HG03565 (cell line): ENCODE results near the gene PROX2.

ENCODE experiments used
- ATAC-seq: cut with Tn5 transposase; IDR thresholded peaks from one replicate; pipeline ENCODE4 v1.9.1; 2021; ENCODE audit warnings: mild to moderate bottlenecking, moderate library complexity; ENCODE audit not compliant: unreplicated experiment

The PROX2 gene

GRCh38 chr14:74881431-74882102 is 5.6 kb upstream of the PROX2 start, which contains the start of gene DLST:
TSS of gene DLST (plus strand) at chr14:74881916. CDS start at chr14:74881954, 38 bp downstream.
- ATAC-seq: peak; percentile 79

DNA sequence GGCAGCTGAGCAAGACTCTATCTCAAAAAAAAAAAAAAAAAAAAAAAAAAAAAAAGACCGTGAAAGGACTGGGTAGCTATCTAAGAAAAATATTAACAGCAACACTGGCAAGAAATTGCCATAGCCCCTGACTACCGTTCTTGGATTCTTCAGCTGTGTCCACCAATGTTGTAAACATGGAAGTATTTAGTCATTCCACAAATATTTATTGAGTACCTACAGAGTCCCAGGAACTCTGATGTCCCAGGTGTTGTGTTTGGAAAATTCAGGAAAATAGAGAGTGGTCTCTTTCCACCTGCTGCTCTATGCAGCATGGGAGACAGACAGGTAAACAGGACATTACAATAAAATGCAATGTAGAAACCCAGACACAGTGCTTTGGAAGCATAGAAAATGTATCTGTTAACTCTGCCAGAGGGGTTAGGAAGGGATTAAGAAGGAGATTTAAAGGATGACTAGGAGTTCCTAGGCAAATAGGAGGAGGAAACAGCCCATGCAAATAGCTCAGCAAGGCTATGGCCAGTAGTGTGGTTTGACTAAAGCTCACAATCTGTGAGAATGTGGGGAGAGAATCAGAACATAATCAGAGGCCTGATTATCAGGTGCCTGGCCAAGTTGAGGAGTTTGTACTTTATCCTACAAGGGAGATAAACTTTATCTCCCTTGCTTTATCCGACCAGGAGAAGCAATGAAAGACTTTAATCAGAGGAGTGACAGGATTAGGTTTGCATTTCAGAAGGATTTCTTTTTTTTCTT is 3.7 kb upstream of the PROX2 start:
- no peak for ATAC-seq

- ATAC-seq: no peak
Observed at GRCh38 chr14:74875204-74875603, 741 bp downstream of the PROX2 start.

DNA sequence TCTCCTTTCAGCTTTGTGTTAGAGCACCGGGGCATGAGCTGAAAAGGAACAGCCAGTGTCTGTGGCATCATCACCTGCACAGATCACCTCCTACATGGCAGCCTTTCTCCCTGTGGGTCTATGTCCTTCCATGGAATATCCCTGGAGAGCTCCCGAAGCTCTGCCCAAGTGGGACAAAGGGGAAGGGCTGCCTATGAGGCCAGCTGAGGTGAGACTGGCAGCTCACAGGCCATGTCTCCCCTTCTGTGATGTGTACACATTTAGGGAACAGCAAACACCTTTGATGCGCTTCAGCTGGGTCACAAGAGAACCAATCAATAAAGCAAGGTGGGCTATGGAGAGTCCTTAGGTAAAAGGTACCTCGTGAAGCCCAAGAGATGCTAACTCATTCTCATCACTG is 4.1 kb downstream of the PROX2 start:
- no peak for ATAC-seq

- ATAC-seq: no peak
Observed at GRCh38 chr14:74868739-74869138, 7.2 kb downstream of the PROX2 start.

- no peak for ATAC-seq
Observed at GRCh38 chr14:74867673-74868072, 8.3 kb downstream of the PROX2 start.

DNA sequence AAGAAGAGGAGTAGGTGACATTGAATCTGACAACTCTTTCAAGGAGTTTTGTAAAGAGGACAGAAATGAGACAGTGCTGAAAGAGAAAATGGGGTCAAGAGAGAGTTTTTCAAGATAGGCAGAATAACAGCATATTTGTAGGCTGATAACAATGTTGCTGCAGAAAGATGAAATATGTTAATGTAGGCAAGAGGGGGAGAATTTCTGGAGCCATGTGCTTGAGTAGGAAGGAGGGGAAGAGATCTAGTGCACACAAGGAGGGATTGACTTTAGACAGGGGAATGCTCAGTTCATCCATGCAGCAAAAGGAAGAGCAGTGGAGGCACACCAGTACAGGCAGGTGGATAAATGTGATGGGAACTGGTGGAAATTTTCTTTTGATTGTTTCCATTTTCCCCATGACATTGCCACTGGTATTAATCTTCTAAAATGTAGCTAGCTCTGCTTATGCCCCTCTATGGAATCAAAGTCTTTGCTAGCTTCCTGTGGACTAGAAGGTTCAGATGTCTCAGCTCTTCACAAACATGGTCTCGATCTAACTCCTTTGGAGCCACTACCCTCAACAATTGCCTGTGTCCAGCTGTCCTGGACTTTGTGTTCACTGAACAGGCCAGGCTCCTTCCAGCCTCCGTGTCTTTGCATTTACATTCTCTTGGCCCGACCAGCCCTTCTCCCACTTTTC is 9.1 kb downstream of the PROX2 start:
- no peak for ATAC-seq

- no peak for ATAC-seq
Observed at GRCh38 chr14:74865156-74865555, 10.8 kb downstream of the PROX2 start.

DNA sequence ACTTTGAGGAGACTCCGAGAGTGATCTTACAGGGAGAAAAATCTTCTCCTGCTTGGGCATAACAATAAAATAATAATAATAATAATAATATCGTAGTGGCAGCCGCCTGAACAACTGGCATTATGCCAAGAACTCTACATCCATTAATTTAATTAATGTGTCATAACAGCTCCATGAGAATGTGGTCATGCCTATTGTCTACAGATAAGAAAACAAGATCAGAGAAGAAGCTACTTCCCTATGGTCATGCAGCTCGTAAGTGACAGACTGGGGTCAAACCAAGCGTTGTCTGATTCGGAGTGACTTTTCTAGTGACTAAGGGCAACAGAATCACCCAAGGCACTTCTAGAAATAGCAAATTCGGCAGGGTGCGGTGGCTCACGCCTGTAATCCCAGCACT is 11.7 kb downstream of the PROX2 start:
- ATAC-seq: no peak

DNA sequence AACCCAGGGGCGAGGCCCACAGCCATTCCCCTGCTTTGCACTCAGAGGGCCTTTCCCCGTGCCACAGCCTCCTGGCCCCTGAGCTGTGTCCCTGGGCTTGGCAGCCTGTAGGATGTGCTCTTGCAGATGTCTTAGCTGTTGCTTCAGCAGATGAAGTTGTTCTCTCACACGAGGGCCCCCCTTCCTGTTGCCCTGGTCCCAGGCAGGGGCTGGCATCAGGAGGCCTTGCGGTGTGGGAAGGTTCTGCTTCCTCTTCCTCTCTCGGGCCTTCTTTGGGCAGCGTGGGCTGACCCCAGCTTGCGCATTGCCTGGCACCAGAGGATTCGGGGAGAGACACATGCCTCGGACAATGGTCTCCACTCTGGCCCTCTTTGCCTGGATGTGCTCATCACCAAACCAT is 12.7 kb downstream of the PROX2 start:
- ATAC-seq: no peak

DNA sequence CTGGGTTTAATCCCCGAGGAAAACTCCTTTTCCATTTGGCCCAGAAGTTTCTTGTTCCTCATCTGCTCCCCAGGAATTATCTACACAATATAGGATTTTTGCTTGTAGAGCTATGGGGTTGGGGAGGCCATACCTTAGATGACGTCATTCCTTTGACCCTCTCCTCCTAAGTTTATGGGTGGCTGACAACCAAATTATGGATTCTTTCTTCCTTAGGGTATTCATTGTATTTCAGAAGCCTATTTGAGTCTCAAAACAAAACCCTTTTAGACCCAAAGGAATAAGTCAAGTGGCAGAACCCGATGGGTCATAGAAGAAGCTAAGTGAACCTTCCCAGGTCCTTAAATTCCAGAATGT is 14.2 kb downstream of the PROX2 start:
- ATAC-seq: no peak

- no peak for ATAC-seq
Observed at GRCh38 chr14:74860899-74861733, 14.8 kb downstream of the PROX2 start.

DNA sequence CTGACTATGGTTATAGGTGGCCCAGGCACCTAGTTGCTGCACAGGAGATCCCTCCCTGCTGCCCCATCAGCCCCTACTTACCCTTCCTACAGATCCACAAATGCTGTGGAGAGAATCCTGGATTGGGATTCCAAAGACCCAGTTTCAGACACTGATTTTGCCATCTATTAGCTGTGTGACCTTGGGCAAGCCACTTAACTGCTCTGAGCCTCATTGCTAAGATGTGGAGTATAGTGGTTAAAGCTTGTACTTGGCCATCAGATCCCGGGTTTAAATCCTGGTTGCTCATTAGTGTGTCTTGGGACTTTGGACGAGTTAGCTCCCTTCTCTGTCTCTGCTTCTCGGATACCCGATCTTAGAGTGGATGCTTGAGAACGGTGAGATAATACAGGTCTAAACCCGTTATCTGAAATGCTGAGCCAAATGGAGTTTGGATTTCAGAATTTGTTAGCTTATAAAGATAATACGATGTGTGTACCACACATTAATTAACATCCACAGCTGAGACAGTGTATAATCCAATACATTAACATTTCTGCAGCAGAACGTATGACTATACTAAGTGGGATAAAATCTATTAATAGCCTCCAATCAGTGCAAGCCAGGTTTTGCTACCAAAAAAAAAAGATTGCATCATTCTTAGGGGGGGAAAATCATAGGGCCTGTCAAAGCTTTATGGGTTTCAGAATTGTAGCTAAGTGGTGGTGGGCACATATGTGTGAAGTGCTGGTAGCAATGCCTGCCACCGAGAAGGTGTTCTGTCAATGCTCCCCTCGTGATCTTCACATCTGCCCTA is 16.0 kb downstream of the PROX2 start:
- no peak for ATAC-seq

GRCh38 chr14:74858022-74858421 is 17.9 kb downstream of the PROX2 start:
- ATAC-seq: no peak

DNA sequence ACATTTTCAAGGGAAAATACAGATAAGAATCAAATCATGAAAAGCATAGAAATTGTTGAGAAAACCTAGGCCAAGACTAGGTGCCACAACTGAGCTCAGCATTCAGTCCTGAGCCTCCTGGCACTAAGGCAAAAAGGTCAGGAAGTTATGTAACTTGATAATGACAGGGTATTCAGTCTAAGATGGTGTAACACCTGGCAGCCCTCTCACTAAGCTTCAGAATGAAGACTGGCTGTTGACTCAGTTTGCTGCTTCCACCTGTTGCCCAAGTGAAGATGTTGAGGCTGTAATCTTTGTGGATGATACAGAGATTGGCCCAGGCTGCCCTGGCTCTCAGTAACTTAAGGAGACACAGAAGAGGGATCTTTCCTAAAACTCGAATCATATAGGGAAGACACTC is 19.6 kb downstream of the PROX2 start:
- ATAC-seq: no peak

DNA sequence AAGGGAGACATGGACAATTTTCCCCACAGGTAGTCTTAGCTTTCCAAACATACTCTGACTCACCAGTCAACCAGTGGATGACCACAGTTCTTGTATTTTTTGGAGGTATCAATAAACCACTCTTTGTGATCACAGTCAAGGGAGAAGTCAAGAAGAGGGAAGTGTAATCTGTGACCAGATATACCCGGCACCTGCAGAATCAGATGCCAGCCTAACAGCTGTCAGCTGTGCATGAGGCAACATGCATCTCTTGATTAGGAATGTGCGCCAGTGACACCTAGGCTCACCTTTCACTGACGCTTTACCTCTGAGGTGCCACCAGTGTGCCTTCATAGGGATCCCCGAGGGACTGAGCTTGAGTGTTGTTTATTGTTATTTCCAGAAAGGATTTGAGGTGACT is 20.0 kb downstream of the PROX2 start:
- ATAC-seq: no peak

DNA sequence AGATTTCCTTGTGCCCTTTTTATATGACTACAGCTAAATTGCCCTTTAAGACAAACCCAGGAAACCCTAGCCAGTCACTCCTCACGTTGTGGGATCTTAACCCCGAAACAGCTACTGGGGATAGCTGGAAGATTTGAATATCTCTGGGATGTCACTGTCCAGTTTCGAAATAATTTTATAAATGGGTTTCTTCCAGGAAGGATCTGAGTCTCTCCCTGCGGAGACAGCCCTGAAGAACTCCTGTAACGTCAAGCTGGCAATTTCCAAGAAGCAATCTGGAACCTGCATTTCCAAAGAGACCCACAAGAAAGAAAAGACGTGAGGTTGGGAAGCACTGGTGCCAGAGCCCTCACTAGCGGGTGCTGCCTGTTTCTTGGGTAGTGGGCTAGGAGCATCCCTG is 20.9 kb downstream of the PROX2 start:
- ATAC-seq: no peak

DNA sequence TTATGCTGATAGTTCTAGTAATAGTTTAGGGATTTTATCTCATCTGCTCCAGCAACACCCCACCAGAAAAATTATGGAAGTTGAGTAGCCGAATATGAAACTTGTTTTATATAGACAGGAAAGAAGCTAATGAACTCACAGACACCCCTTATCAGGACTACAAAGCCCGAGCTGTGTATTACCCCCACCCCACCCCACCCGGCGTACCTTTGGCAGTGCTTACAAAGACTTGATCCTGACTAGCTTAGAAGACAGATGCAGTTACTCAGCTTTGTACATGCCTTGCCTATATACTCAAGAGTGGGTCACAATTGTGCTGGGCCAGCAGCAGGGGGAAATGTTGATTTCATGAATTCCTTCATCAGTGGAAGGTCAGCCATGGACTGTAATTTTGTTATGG is 22.4 kb downstream of the PROX2 start:
- no peak for ATAC-seq

GRCh38 chr14:74852922-74853530 is 22.9 kb downstream of the PROX2 start:
- no peak for ATAC-seq

- ATAC-seq: no peak
Observed at GRCh38 chr14:74848768-74849167, 27.2 kb downstream of the PROX2 start.
